PC-3 (cell line): ENCODE data around the gene NOL4L. TPM values are rescaled to one million over a fixed set of nuclear protein-coding genes. Genes with fewer than 3 reads are reported as not detected.

Source experiments
- ATAC-seq: fragments of 200-7000 bp; cut with Tn5 transposase; 2 replicates; pipeline ENCODE4 v1.9.1; 2020; ENCODE audit warnings: mild to moderate bottlenecking, moderate library complexity
- BruUV-seq: library from RNA; stranded (reverse); fragments of 400-500 nt; replicated peaks from 2 replicates; lab custom pipeline; 2021; lab: Mats Ljungman, UMichigan
- CTCF ChIA-PET: fragments of 300-600 bp; sonication (Branson Sonifier 250); formaldehyde crosslinking; loops from one replicate; lab custom pipeline; 2022; ENCODE audit warnings: antibody characterized with exemption; lab: Charles Lee
- POLR2A ChIA-PET: fragments of 300-600 bp; sonication (Branson Sonifier 250); formaldehyde crosslinking; loops from one replicate; lab custom pipeline; 2022; ENCODE audit warnings: antibody characterized with exemption; ENCODE audit not compliant: unreplicated experiment; lab: Charles Lee
- DNase-seq: peaks from one replicate; pipeline ENCODE4 v3.0.0-alpha.2; 2015
- H2AFZ ChIP-seq: fragments of 300-600 bp; sonication (generic); 2 replicates; pipeline ENCODE4 v1.6.0; 2016; ENCODE audit warnings: antibody characterized with exemption, low read length
- H3F3A ChIP-seq: fragments of 300-600 bp; sonication (generic); one replicate; pipeline ENCODE4 v1.6.0; 2017; ENCODE audit warnings: antibody characterized with exemption, low read length, control low read depth, mild to moderate bottlenecking; ENCODE audit not compliant: unreplicated experiment
- H3K27ac ChIP-seq: fragments of 300-600 bp; sonication (generic); 2 replicates; pipeline ENCODE4 v1.5.1; 2016; ENCODE audit warnings: mild to moderate bottlenecking, low read length
- H3K27me3 ChIP-seq: fragments of 300-600 bp; sonication (generic); 2 replicates; pipeline ENCODE4 v1.6.1; 2016; ENCODE audit warnings: low read length, mixed read lengths
- H3K36me3 ChIP-seq: fragments of 300-600 bp; sonication (generic); 2 replicates; pipeline ENCODE4 v1.6.1; 2016; ENCODE audit warnings: low read depth, mixed run types, low read length, mixed read lengths
- H3K4me1 ChIP-seq: fragments of 300-600 bp; sonication (generic); 2 replicates; pipeline ENCODE4 v1.5.1; 2016; ENCODE audit warnings: low read length; ENCODE audit not compliant: insufficient read depth
- H3K4me2 ChIP-seq: fragments of 300-600 bp; sonication (generic); 2 replicates; pipeline ENCODE4 v1.6.0; 2016; ENCODE audit warnings: low read length
- H3K4me3 ChIP-seq: fragments of 300-600 bp; sonication (generic); 2 replicates; pipeline ENCODE4 v1.5.1; 2016; ENCODE audit warnings: mild to moderate bottlenecking, low read length, mixed read lengths
- H3K79me2 ChIP-seq: fragments of 300-600 bp; sonication (generic); 2 replicates; pipeline ENCODE4 v1.6.1; 2017; ENCODE audit warnings: low read length, mixed read lengths
- H3K9ac ChIP-seq: fragments of 300-600 bp; sonication (generic); 2 replicates; pipeline ENCODE4 v1.6.0; 2016; ENCODE audit warnings: mild to moderate bottlenecking, low read length
- H3K9me2 ChIP-seq: fragments of 300-600 bp; sonication (generic); replicated peaks from 2 replicates; pipeline ENCODE4 v1.6.1; 2016; ENCODE audit warnings: mixed run types, low read length, mixed read lengths
- H3K9me3 ChIP-seq: fragments of 300-600 bp; sonication (generic); 2 replicates; pipeline ENCODE4 v1.6.1; 2016; ENCODE audit warnings: low read length, mixed read lengths
- H4K20me1 ChIP-seq: fragments of 300-600 bp; sonication (generic); 2 replicates; pipeline ENCODE4 v1.6.1; 2016; ENCODE audit warnings: low read length, mixed read lengths
- CTCF ChIP-seq: fragments of 300-600 bp; sonication (generic); conservative IDR thresholded peaks from 2 replicates; pipeline ENCODE4 v1.5.1; 2017; ENCODE audit warnings: antibody characterized with exemption, low read depth, mild to moderate bottlenecking, low read length
- EZH2 ChIP-seq: fragments of 300-600 bp; sonication (generic); IDR thresholded peaks from one replicate; pipeline ENCODE4 v1.6.1; 2017; ENCODE audit warnings: antibody characterized with exemption, mild to moderate bottlenecking, low read length; ENCODE audit not compliant: unreplicated experiment
- EZH2phosphoT487 ChIP-seq: fragments of 300-600 bp; sonication (generic); IDR thresholded peaks from 2 replicates; pipeline ENCODE4 v1.6.1; 2018; ENCODE audit warnings: mild to moderate bottlenecking, antibody characterized with exemption, low read length, borderline replicate concordance
- intact Hi-C: fragments of 100-400 bp; cut with micrococcal nuclease; formaldehyde crosslinking; loops from 2 replicates; pipeline ENCODE4 v1.9.0; 2023
- total RNA-seq: library from RNA; depleted of rRNA; stranded (reverse); fragments of >200 nt; gene quantifications from 2 replicates; pipeline ENCODE4 v1.2.3, GENCODE V29; 2014

NOL4L gene
- total RNA-seq, 1 experiment from 2014 or later = 7.3 TPM

- Histone ChIP-seq H3K36me3 (no peaks in the 10 kb centered on the region), H3K4me2 (no peak overlapping the region), H3K27me3 (no peaks in the 10 kb centered on the region), H2AFZ (no peak overlapping the region), H3K9me2 (no peaks in the 10 kb centered on the region), H3K9ac (no peak overlapping the region), H3K4me1 (no peaks in the 10 kb centered on the region), H3K27ac (no peak overlapping the region), H3F3A (no peaks in the 10 kb centered on the region), H4K20me1 (no peaks in the 10 kb centered on the region), H3K4me3 (no peak overlapping the region), H3K79me2 (no peaks in the 10 kb centered on the region), H3K9me3 (no peaks in the 10 kb centered on the region)
- TF ChIP-seq EZH2 (no peak), CTCF (no peak), EZH2phosphoT487 (no peak)
- DNase-seq (no peak), ATAC-seq (no peak)
- BruUV-seq = no TSS peak
- intact Hi-C loops = no loop called here
- ChIA-PET CTCF (no interaction called here), POLR2A (interaction anchor here (0.5 kb wide), 1 partner anchor 127 kb away, joined by 4 read pairs; no protein-coding TSS in a partner anchor)
These were observed 56.8 kb downstream of the NOL4L start for GRCh38 chr20:32528171-32528891.

GRCh38 chr20:32527447-32528055, 57.6 kb downstream of the NOL4L start:
- H3K9me3 ChIP-seq = no peaks in the 10 kb centered on the region
- H4K20me1 ChIP-seq = no peaks in the 10 kb centered on the region
- no peaks in the 10 kb centered on the region for H3F3A ChIP-seq
- H3K9me2 ChIP-seq = no peaks in the 10 kb centered on the region
- ATAC-seq (no peak), DNase-seq (no peak)
- no peak overlapping the region for H3K4me2 ChIP-seq
- no peak overlapping the region for H2AFZ ChIP-seq
- no peak overlapping the region for H3K27ac ChIP-seq
- no peaks in the 10 kb centered on the region for H3K27me3 ChIP-seq
- TF ChIP-seq EZH2 (no peak), CTCF (no peak), EZH2phosphoT487 (no peak)
- H3K9ac ChIP-seq = no peak overlapping the region
- BruUV-seq = no TSS peak
- H3K79me2 ChIP-seq = no peaks in the 10 kb centered on the region
- H3K36me3 ChIP-seq = no peaks in the 10 kb centered on the region
- ChIA-PET POLR2A (interaction anchor here (0.5 kb wide), 1 partner anchor 128 kb away, joined by 4 read pairs; no protein-coding TSS in a partner anchor), CTCF (no interaction called here)
- intact Hi-C loops = no loop called here
- no peak overlapping the region for H3K4me3 ChIP-seq
- H3K4me1 ChIP-seq = no peaks in the 10 kb centered on the region

GRCh38 chr20:32527052-32527446, 58.1 kb downstream of the NOL4L start:
- Histone ChIP-seq H3K36me3 (no peaks in the 10 kb centered on the region), H3F3A (no peaks in the 10 kb centered on the region), H2AFZ (no peak overlapping the region), H3K4me3 (no peak overlapping the region), H3K9me3 (no peaks in the 10 kb centered on the region), H3K27me3 (no peaks in the 10 kb centered on the region), H4K20me1 (no peaks in the 10 kb centered on the region), H3K9ac (no peak overlapping the region), H3K9me2 (no peaks in the 10 kb centered on the region), H3K4me1 (no peaks in the 10 kb centered on the region), H3K4me2 (no peak overlapping the region), H3K27ac (no peak overlapping the region), H3K79me2 (no peaks in the 10 kb centered on the region)
- intact Hi-C loops = no loop called here
- ChIA-PET POLR2A (no interaction called here), CTCF (no interaction called here)
- no TSS peak for BruUV-seq
- DNase-seq = no peak
- ATAC-seq = no peak
- TF ChIP-seq EZH2 (no peak), EZH2phosphoT487 (no peak), CTCF (no peak)
